IMR-90 (cell line): Measurements from ENCODE around the gene OBI1.

Experiments
- BHLHE40 ChIP-seq: fragments of 150-350 bp; IDR thresholded peaks from 2 replicates; pipeline ENCODE4 v1.6.1; 2016; ENCODE audit warnings: mild to moderate bottlenecking, low read depth, low read length
- NFE2L2 ChIP-seq: fragments of 150-350 bp; IDR thresholded peaks from 2 replicates; pipeline ENCODE4 v1.6.1; 2016; ENCODE audit warnings: low read depth, mild to moderate bottlenecking, low read length
- POLR2A ChIP-seq: IDR thresholded peaks from 2 replicates; pipeline ENCODE4 v1.6.1; 2012; ENCODE audit warnings: mild to moderate bottlenecking, low read depth, low read length
- RAD21 ChIP-seq: IDR thresholded peaks from 2 replicates; pipeline ENCODE4 v1.6.1; 2012; ENCODE audit warnings: low read length, improper control_type of control experiment
- TF ChIP-seq, protein P1 (sequence below): conservative IDR thresholded peaks from 2 replicates; pipeline ENCODE4 v1.5.1; 2012; ENCODE audit warnings: mild to moderate bottlenecking, low read depth, low read length, improper control_type of control experiment

GRCh38 chr13:78679329-78679728 is 20.4 kb upstream of the OBI1 start:
- TF ChIP-seq POLR2A = no peak
- TF ChIP-seq, protein P1, sequence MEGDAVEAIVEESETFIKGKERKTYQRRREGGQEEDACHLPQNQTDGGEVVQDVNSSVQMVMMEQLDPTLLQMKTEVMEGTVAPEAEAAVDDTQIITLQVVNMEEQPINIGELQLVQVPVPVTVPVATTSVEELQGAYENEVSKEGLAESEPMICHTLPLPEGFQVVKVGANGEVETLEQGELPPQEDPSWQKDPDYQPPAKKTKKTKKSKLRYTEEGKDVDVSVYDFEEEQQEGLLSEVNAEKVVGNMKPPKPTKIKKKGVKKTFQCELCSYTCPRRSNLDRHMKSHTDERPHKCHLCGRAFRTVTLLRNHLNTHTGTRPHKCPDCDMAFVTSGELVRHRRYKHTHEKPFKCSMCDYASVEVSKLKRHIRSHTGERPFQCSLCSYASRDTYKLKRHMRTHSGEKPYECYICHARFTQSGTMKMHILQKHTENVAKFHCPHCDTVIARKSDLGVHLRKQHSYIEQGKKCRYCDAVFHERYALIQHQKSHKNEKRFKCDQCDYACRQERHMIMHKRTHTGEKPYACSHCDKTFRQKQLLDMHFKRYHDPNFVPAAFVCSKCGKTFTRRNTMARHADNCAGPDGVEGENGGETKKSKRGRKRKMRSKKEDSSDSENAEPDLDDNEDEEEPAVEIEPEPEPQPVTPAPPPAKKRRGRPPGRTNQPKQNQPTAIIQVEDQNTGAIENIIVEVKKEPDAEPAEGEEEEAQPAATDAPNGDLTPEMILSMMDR = no peak
- no peak for TF ChIP-seq NFE2L2
- no peak for TF ChIP-seq RAD21
- TF ChIP-seq BHLHE40 = no peak
